GM21423 (cell line): ENCODE data around the gene PDS5B.
A peak's percentile ranks its signal among the peaks of the same experiment; 100 is the strongest.
"Not testable (repeated sequence)": the region's sequence is repeated elsewhere in the genome, so short reads cannot be mapped to it uniquely, and the experiment has no call there.

Source experiments
- ATAC-seq: cut with Tn5 transposase; IDR thresholded peaks from one replicate; pipeline ENCODE4 v1.9.1; 2021; ENCODE audit warnings: mild to moderate bottlenecking, moderate library complexity; ENCODE audit not compliant: unreplicated experiment

Gene PDS5B

DNA sequence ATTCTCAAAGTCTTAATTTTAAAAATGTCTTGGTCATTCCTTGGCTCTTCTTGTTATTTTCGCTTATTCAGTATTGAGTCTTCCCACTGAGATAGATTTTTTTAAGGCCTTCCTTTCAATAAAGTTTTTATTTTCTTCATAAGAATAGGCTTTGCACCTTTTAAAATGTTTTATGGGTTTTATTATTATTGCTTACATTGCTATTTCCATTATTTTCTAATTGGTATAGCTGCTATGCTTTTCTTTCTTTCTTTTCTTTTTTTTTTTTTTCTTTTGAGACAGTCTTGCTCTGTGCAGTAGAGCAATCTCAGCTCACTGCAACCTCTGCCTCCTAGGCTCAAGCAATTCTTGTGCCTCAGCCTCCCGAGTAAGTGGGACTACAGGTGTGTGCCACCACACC, 195.7 kb downstream of the PDS5B start:
- no peak for ATAC-seq

DNA sequence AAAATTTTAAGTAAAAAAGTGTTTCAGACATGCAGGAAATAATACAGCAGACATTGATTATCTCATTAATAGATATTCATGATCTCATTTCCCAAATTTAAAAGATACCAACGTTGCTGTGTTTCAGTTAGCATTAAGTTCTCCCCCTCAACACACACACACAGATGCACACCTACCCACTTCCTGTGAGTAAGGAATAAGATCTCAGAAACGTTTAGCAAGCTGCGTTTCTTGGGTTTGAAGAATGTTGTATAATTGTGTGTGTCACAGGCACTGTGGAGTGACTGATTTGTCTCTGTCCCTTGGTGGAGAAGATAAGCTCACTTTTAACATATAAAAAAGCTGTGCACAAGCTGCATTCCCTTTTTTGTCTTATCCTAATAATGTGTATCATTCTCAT, 196.8 kb downstream of the PDS5B start:
- ATAC-seq: no peak

DNA sequence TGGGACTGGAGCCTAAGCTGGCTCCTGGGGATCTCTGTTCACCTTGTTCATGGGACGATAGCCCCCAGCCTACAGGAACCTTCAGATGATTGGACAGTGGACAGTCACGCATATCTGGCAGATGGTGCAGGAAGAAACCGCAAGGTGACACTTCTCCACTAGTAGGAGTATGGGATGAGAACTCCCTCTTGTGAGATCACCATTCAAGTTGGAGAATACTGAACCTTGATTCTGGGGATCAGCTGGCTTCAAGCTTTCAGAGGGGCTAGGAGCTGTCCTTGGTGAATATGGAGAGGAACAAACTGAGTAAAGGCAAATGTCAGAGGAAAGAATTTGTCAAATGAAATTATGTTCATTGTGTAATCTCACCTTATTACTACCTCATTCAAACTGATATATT, 204.5 kb downstream of the PDS5B start:
- ATAC-seq: no peak

DNA sequence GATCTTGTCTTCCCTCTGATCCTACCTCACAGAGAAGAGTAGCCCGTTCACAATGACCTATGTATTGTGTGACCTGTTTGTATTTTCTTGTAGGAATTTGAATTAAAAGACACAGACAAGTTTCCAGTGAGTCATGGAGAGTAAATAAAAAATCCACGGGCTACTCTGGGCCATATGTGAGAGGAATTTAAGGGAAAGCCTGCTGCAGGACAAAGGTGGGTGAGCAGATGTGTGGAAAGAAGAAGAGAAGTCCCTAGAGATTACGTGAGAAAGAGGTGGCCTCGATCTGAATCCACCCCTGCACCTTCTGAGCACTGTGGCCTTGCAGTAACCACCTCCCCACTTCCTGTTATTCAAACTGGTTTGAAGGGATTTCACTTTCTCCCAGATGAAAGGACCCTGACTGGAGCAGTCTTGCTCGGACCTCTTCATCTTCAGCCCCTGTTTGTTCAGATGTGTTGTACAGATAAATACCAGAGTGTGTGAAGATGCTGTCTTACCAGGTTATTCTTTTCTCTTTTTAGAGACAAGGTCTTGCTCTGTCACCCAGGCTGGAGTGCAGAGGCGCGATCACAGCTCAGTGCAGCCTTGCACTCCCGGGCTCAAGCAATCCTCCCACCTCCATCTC, 205.4 kb downstream of the PDS5B start:
- ATAC-seq: peak; percentile 80

DNA sequence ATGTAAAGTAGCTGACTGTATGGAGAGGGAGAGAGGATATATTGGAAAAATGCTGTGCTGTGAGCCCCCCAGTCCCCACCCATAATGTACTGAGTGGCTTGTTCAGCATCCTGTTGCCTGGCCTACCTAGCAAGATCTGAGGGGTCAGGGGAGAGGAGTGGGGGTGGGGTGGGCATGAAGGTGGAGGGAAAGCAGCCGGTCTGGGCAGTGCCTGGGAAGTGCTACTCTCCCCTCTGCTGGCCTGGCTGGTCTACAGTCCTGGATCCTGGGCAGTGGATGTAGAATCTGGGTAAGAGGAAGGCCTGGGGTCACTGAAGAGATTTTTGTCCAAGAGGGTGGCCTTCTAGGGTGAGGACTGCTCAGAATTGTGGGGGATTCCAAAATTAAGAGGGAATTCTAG, 210.5 kb downstream of the PDS5B start:
- ATAC-seq: no peak

DNA sequence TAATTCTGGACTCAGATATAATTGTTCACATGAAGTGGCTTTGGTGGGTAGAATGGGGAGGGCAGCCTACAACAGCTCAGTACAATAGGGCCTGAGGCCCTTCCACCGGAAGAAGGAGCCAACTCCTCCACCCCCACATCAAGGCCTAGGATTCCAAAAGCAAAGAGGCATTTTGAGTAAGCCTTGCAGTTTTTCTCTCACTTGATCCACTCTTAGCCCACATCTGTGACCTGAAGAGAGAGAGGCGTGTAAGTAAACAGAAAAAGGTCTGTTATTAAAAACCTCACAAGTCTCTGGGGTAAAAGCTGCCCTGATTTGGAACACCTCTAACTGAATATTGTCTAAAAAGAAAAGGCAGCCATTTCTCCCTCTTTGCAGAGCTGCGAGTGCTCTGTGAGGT, 215.9 kb downstream of the PDS5B start:
- no peak for ATAC-seq

DNA sequence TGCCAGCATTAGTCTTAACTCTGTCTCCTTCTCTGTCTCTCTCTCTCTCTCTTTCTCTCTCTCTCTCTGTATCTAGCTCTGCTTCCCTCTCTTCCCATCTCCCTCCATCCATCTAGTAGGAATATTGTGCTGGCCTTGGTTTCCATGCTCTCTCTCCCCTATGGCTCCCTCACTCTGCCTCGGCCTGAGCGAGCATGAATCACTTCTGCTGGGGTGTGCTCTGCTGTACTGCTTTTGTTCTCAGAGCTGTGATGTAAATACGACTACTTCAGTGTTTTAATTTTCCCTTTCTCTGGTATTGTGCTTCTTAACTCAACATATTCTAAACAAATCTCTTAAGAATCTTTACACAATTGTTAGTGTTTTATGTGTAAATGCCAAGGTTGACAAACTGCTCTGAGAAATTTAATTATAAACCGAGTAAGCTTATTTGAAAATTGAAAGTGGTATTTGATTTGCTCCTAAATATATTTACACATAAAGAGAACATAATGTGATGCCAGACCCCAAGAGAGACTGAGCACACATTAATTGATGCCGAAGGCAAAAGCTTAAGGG, 218.5 kb downstream of the PDS5B start:
- no peak for ATAC-seq

DNA sequence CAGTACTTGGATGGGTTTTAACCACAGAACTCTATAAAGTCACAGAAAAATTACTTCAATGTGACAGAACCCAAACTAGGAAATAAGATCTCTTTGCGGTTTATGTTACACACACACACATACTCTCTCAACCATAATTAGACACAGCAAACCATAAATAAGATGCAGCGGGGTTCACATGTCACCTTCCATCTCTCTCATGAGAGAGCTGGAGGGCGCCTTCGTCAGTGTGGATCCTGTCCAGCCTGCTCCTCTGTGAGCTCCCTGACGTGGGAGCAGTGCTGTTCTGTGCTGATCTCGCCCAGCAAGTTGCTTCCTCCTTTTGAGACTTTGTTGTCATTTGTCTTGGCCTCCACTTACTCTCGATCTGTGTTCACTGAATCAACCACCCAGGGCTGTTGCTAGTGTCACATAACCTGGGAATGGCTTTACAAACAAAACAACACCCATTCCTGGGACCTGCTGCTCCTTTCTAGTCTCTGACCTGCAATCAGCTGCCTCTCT, 225.1 kb downstream of the PDS5B start:
- peak; percentile 77 for ATAC-seq

DNA sequence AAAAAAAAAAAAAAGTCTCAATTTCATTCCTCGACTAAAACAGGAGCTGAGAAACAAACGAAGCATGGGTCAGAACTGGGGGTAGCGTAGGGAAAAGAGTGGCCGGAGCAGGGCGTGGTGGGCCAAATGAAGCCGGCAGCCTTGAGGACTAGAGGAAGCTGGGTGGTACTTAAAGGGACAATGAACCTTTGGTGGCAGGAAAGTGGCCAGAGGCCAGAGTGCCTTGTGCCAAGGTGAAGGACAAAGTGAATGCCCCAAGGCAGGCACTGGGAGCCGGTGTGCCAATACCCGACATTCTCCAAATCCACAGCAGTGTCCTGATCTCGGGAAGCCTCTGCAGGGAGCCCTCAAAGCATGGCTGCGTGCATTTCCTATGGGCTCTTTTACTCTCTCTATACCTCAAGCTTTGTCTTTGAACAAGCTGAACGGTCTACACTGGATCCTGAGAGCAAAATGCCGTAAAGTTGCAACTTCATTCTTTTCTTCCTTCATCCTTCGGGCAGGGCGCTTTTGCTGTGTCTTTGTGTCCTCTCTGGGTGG, 235.0 kb downstream of the PDS5B start:
- no peak for ATAC-seq

DNA sequence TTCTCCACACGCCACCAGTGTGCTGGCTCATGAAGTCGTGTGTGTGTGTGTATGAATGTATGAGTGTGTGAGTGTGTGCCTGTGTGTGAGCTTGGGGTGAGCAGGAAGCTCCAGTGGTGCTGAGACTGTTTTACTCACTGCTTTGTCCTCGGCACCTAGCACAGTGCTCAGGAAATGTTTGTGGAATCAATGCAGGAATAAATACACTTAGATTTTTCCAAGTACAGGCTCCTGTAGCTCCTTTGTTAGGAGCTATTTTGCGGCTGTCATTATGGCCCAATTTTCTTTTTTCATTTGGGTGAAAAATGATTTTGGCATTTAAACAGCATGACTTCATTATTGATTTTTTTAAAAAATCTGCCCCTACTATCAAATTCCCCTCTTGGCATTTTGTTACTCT, 236.5 kb downstream of the PDS5B start:
- no peak for ATAC-seq

DNA sequence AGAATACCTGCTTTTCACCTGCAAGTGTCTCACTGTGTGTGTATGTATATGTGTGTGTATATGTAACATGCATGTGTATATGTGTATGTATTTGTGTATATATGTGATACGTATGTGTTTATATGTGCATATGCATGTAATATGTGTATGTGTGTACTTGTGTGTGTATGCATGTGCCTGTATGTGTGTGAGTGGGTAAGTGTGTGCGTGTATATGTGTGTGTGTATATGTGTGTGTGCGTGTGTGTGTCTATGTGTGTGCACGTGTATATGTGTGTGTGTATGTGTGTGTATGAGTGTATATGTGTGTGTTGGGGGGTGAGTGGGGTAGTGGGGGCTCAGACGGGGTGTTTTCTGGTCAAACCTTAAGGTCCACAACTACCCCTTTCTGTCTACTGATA, 237.3 kb downstream of the PDS5B start:
- ATAC-seq: no peak

DNA sequence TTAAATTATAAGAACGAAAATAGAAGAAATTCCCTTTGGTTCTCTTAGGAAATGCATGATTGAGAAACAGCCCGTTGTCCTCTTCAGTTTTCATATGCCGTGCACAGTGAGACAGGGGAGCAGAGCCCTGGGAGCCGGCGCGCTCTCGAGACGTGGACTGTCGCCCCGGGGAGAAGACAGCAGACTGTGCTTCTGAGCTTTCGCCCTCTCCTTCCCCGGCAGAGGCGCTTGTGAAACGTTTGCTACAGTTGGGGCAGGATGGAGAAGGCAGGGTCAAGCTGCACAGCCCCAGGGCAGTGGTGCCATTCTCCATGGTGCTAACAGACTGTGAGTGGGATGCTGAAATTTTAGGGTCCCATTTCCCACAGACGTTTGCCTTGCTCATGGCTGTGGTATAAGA, 237.8 kb downstream of the PDS5B start:
- ATAC-seq: no peak

DNA sequence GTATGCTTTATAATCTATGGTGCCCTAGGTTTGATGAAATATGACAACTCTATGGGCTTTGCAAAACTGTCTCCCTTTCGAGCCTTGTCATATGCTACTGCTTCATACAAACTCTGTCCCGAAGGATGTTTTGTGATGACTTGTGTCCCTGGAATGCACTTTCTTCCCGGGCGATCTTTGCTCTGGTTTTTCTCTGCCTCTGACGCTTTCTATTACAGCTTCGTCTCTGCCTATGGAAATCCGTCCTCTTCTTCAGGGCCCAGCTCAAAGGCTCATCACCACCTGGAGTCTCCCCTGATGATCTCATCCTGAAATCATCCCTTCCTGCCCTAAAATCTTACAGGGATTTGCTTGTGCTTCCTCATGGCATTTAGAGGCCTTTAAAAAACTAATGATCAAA, 238.4 kb downstream of the PDS5B start:
- no peak for ATAC-seq

DNA sequence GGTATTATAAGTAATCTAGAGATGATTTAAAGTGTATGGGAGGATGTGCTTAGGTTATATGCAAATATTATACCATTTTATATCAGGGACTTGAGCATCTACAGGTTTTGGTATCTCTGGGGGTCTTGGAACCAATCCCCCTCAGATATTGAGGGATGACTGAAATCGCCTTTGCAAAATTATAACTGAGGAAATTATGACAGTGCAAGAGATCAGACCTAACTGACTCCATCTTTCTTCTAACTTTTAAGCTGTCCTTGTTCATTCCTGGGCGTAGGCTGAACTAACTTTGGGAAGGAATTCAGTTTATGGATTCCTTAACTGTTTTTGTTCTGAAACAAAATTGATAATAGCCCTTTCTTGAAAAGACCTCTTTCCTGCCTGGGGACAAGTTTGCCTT, 239.2 kb downstream of the PDS5B start:
- ATAC-seq: no peak

DNA sequence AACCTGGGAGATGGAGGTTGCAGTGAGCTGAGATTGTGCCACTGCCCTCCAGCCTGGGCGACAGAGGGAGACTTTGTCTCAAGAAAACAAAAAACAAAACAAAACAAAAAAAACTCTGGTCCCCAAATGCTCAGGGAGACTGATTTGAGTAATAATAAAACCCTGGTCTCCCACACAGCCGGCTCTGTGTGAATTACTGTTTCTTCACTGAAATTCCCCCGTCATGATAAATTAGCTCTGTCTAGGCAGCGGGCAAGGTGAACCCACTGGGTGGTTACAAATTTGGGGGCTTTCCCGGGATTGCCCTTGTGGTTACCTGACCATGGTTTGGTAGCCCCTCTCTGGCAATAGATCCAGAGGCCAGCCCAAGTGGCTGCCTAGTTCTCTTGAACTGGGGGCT, 240.1 kb downstream of the PDS5B start:
- not testable (repeated sequence) for ATAC-seq
